Transverse colon (tissue), 4 donors: ENCODE data around the gene ROGDI.

Experiments
- CTCF ChIP-seq, 5 experiments: fragments of 200-600 bp in 3 of 5; fragments of 450-650 bp in 2 of 5; sonication (generic) in 3 of 5; IDR thresholded peaks; 1 replicate in 2 of 5; 2 replicates in 3 of 5; pipeline ENCODE4 v1.5.1; 2016 to 2017; ENCODE audit warnings: antibody characterized with exemption in 5 of 5, inconsistent platforms in 3 of 5, mild to moderate bottlenecking in 2 of 5, moderate library complexity in 1 of 5
- EP300 ChIP-seq: sonication (generic); formaldehyde crosslinking; IDR thresholded peaks from one replicate; pipeline ENCODE4 v1.6.1; 2017; ENCODE audit warnings: antibody characterized with exemption, low read depth
- POLR2A ChIP-seq: fragments of 450-650 bp; IDR thresholded peaks from one replicate; pipeline ENCODE4 v1.6.1; 2016; ENCODE audit warnings: antibody characterized with exemption, mild to moderate bottlenecking, moderate library complexity
- POLR2AphosphoS5 ChIP-seq, 3 donors: sonication (generic); formaldehyde crosslinking; IDR thresholded peaks; one replicate each; pipeline ENCODE4 v1.6.1; 2016; ENCODE audit warnings: antibody characterized with exemption in 3 of 3

DNA sequence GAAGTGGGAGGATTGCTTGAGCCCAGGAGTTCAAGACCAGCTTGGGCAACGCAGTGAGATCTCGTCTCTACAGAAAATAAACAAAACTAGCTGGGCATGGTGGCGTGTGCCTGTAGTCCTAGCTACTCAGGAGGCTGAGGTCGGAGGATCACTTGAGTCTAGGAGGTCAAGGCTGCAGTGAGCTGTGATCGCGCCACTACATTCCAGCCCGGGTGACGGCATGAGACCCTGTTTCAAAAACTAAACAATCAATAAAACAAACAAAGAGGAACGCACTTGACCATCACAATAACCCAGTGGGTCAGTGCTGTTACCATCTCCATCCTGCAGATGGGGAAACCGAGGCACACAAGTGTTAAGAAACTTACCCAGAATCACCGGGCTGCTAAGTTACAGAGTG is 49.2 kb downstream of the ROGDI start:
- no peak for TF ChIP-seq CTCF (IDR thresholded peaks at IDR 0.05)
- no peak for TF ChIP-seq EP300
- TF ChIP-seq POLR2AphosphoS5 (IDR thresholded peaks at IDR 0.05) = no peak
- no peak for TF ChIP-seq POLR2A
